Transverse colon (tissue), 3 donors: Measurements from ENCODE around the gene RBCK1.

Experiments
- POLR2A ChIP-seq: fragments of 450-650 bp; IDR thresholded peaks from one replicate; pipeline ENCODE4 v1.6.1; 2016; ENCODE audit warnings: antibody characterized with exemption, mild to moderate bottlenecking, moderate library complexity
- TF ChIP-seq, protein P1 (sequence below), 5 experiments: fragments of 200-600 bp in 3 of 5; fragments of 450-650 bp in 2 of 5; sonication (generic) in 3 of 5; IDR thresholded peaks; 1 replicate in 2 of 5; 2 replicates in 3 of 5; pipeline ENCODE4 v1.5.1; 2016 to 2017; ENCODE audit warnings: antibody characterized with exemption in 5 of 5, inconsistent platforms in 3 of 5, mild to moderate bottlenecking in 2 of 5, moderate library complexity in 1 of 5

DNA sequence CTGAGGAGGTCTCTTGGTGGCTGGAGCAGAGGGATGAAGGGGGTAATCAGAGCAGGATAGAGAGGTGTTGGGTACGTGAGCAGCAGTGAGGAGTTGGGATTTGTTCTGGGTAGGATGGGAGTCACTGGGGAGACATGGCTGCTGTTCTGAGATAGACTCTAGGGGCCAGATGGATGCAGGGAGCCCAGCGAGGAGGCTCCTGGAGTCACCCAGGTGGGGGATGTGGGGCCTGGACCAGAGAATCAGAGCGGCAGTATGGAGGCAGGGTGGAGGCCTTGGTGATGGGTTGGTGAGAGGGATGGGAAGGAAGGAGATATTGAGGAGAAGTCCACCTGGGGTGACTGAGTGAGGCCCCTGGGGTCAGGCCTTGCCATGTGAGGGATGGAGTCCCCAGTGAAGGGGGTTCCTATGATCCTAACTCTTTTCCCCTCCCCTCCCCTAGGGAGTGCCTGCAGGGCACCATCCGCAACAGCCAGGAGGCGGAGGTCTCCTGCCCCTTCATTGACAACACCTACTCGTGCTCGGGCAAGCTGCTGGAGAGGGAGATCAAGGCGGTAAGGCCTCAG is 13.7 kb downstream of the RBCK1 start:
- no peak for TF ChIP-seq POLR2A
- TF ChIP-seq, protein P1, sequence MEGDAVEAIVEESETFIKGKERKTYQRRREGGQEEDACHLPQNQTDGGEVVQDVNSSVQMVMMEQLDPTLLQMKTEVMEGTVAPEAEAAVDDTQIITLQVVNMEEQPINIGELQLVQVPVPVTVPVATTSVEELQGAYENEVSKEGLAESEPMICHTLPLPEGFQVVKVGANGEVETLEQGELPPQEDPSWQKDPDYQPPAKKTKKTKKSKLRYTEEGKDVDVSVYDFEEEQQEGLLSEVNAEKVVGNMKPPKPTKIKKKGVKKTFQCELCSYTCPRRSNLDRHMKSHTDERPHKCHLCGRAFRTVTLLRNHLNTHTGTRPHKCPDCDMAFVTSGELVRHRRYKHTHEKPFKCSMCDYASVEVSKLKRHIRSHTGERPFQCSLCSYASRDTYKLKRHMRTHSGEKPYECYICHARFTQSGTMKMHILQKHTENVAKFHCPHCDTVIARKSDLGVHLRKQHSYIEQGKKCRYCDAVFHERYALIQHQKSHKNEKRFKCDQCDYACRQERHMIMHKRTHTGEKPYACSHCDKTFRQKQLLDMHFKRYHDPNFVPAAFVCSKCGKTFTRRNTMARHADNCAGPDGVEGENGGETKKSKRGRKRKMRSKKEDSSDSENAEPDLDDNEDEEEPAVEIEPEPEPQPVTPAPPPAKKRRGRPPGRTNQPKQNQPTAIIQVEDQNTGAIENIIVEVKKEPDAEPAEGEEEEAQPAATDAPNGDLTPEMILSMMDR (IDR thresholded peaks at IDR 0.05): no peak
